ENCODE results near the gene FNDC5.

FNDC5 gene

GRCh38 chr1:32891630-32892029 is 20.9 kb upstream of the FNDC5 start:
- ATAC-seq: no peak
- H3K9me3 Mint-ChIP-seq: no peaks in the 10 kb centered on the region
- no peak overlapping the region for H3K27ac Mint-ChIP-seq
- H3K4me3 Mint-ChIP-seq: peak overlapping the region; percentile 38 to 81
- DNase-seq: no peak
- H3K27me3 Mint-ChIP-seq: peaks cover 98% of the 10 kb centered on the region
- peaks cover 21% of the 10 kb centered on the region for H3K4me1 Mint-ChIP-seq

GRCh38 chr1:32891241-32891570 is 20.5 kb upstream of the FNDC5 start:
- Mint-ChIP-seq H3K9me3 (no peaks in the 10 kb centered on the region), H3K4me3 (no peak overlapping the region), H3K4me1 (peaks cover 21% of the 10 kb centered on the region), H3K27me3 (peaks cover 98% of the 10 kb centered on the region), H3K27ac (no peak overlapping the region)
- ATAC-seq (no peak), DNase-seq (no peak)

DNA sequence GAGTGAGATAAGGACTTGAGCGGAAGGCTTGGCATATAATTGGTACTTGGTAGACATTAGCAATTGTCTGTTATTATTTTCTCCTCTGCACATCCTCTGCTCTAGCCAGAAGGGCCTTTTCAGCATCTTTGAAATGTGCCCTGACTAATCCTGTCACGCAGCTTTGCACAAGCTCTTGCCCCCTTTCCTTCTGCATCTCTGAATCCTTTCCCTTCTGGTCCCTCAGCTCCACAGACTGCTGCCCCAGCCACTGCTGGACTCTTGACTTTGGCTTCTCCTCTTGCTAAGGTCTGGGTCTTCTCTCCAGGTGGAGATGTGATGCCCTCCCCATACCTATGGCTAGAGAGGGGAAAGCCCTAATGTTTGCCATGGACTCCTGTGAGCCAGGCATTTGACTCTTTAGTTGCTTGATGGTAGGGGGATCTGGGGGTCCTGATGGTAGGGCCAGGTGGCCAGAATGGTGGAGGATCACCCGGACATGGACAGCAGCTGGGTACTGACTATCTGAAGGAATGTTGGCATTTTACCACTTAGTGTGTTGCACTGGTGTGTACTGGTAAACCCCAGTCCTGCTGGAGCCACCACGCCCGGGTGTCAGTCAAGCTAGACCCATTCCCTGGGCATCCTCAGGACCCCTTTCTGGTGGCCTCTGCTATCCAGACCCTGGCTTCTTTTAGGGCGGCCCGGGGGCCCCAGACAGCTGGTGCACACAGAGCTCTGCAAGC is 20.0 kb upstream of the FNDC5 start:
- Mint-ChIP-seq H3K4me1 (peaks cover 25% of the 10 kb centered on the region), H3K27ac (no peak overlapping the region), H3K9me3 (no peaks in the 10 kb centered on the region), H3K27me3 (peaks cover 98% of the 10 kb centered on the region), H3K4me3 (no peak overlapping the region)
- ATAC-seq (no peak), DNase-seq (no peak)

DNA sequence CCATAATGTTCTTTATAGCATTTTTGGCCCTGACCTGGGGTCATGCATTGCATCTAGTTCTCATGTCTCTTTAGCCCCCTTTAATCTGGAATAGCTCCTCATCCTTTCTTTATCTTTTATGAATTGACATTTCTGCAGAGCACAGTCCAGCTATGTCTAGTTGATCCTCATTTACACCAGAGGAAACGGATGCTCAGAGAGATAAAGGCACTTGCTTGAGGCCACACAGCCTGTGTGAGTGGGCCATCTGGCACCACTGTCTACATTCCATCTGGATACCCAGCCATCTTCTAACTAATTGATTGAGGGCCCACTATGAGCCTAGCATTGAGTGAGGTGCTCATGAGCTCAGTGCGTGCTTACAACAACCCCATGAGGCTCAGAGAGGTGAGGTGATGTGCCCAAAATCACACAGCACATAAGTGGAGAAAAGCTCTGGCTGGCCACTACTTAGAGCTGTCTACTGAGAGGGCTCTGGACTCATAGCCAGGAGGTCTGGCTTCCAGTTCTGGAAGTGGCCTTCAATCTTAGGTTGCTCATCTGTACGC is 19.1 kb upstream of the FNDC5 start:
- no peak overlapping the region for H3K27ac Mint-ChIP-seq
- H3K4me3 Mint-ChIP-seq: no peak overlapping the region
- no peaks in the 10 kb centered on the region for H3K9me3 Mint-ChIP-seq
- H3K4me1 Mint-ChIP-seq: peaks cover 30% of the 10 kb centered on the region
- peaks cover 98% of the 10 kb centered on the region for H3K27me3 Mint-ChIP-seq
- ATAC-seq (no peak), DNase-seq (no peak)

- Mint-ChIP-seq H3K4me1 (peaks cover 30% of the 10 kb centered on the region), H3K4me3 (no peak overlapping the region), H3K9me3 (no peaks in the 10 kb centered on the region), H3K27me3 (peaks cover 100% of the 10 kb centered on the region), H3K27ac (no peak overlapping the region)
- ATAC-seq (no peak), DNase-seq (no peak)
Observed at GRCh38 chr1:32888677-32889420, 18.1 kb upstream of the FNDC5 start.

- no peak for DNase-seq
- Mint-ChIP-seq H3K4me3 (no peak overlapping the region), H3K9me3 (no peaks in the 10 kb centered on the region), H3K4me1 (peaks cover 22% of the 10 kb centered on the region), H3K27ac (no peak overlapping the region), H3K27me3 (peaks cover 100% of the 10 kb centered on the region)
- ATAC-seq: no peak
Observed at GRCh38 chr1:32888134-32888533, 17.4 kb upstream of the FNDC5 start.

DNA sequence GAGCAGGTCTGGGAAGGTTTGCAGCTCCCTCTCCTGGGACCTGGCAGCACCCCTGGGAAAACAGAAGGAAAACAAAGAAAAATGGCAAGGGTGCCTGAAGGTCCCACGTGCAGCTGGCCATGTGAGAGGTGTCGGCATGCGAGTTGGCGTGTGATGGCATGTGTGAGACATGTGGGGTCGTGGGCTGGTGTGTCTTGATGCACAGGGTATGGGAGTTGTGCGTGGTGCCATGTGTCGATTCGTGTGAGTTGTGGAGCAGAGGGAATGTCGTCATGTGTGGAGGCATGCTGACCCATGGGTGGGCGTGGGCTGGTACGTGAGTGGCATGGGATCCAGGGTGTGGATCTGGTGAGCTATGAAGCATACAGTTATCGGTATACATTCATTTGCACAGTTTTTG is 16.9 kb upstream of the FNDC5 start:
- H3K4me1 Mint-ChIP-seq: peaks cover 17% of the 10 kb centered on the region
- no peaks in the 10 kb centered on the region for H3K9me3 Mint-ChIP-seq
- H3K27ac Mint-ChIP-seq: no peak overlapping the region
- no peak overlapping the region for H3K4me3 Mint-ChIP-seq
- H3K27me3 Mint-ChIP-seq: peaks cover 98% of the 10 kb centered on the region
- DNase-seq: no peak
- no peak for ATAC-seq

GRCh38 chr1:32886828-32887414 is 16.2 kb upstream of the FNDC5 start:
- no peak overlapping the region for H3K4me3 Mint-ChIP-seq
- H3K27ac Mint-ChIP-seq: no peak overlapping the region

GRCh38 chr1:32886004-32886827 is 15.5 kb upstream of the FNDC5 start, which contains the start of gene HPCA:
TSS of gene HPCA (plus strand) at chr1:32886491. CDS start at chr1:32888899, 2,408 bp downstream.
- peak within 1 kb of the TSS; percentile 33 to 58 for H3K4me3 Mint-ChIP-seq
- ATAC-seq (peak; percentile 80), DNase-seq (peak; percentile 45 to 47)
- peak within 1 kb of the TSS in 1 of 2 donors; percentile 45 for H3K27ac Mint-ChIP-seq
- H3K27me3 Mint-ChIP-seq: peaks cover 96% of the 10 kb centered on the region
- peaks cover 9% of the 10 kb centered on the region for H3K4me1 Mint-ChIP-seq
- no peaks in the 10 kb centered on the region for H3K9me3 Mint-ChIP-seq

More at GRCh38 chr1:32886828-32887414, 16.2 kb upstream of the FNDC5 start:
- ATAC-seq (no peak), DNase-seq (no peak)
- Mint-ChIP-seq H3K9me3 (no peaks in the 10 kb centered on the region), H3K27me3 (peaks cover 96% of the 10 kb centered on the region), H3K4me1 (peaks cover 10% of the 10 kb centered on the region)

- peaks cover 96% of the 10 kb centered on the region for H3K27me3 Mint-ChIP-seq
- no peak overlapping the region for H3K27ac Mint-ChIP-seq
- peaks cover 9% of the 10 kb centered on the region for H3K4me1 Mint-ChIP-seq
- DNase-seq: no peak
- H3K9me3 Mint-ChIP-seq: no peaks in the 10 kb centered on the region
- no peak for ATAC-seq
- H3K4me3 Mint-ChIP-seq: peak overlapping the region; percentile 33 to 58
Observed at GRCh38 chr1:32885676-32886003, 14.9 kb upstream of the FNDC5 start.

DNA sequence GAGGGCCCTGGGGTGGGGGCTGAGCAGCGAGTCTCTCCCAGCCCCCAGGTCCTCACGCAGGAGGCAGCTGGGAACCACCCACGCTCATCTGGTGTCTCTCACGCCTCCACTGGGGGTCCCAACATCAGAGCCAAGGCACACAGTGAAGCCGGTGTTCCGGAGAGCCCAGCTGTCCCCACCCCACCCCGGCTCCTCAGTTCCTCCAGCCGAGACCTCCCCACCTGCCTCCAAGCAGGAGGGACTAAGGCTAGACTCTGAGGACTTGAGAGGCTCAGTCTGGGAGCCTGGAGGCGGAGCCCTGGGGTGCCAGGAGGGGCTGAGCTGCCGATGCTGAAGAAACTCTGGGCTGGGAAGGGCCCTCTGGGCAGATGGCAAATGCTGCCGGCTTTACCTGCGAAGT is 14.0 kb upstream of the FNDC5 start:
- no peak for DNase-seq
- Mint-ChIP-seq H3K4me3 (no peak overlapping the region), H3K4me1 (peaks cover 9% of the 10 kb centered on the region), H3K27me3 (peaks cover 91% of the 10 kb centered on the region), H3K9me3 (no peaks in the 10 kb centered on the region), H3K27ac (no peak overlapping the region)
- no peak for ATAC-seq

- no peaks in the 10 kb centered on the region for H3K9me3 Mint-ChIP-seq
- H3K4me3 Mint-ChIP-seq: no peak overlapping the region
- peaks cover 9% of the 10 kb centered on the region for H3K4me1 Mint-ChIP-seq
- H3K27me3 Mint-ChIP-seq: peaks cover 84% of the 10 kb centered on the region
- DNase-seq (no peak), ATAC-seq (no peak)
- H3K27ac Mint-ChIP-seq: no peak overlapping the region
Observed at GRCh38 chr1:32884032-32884372, 13.3 kb upstream of the FNDC5 start.

- H3K27ac Mint-ChIP-seq: no peak overlapping the region
- H3K4me3 Mint-ChIP-seq: no peak overlapping the region
- H3K4me1 Mint-ChIP-seq: peaks cover 9% of the 10 kb centered on the region
- H3K9me3 Mint-ChIP-seq: no peaks in the 10 kb centered on the region
- DNase-seq (no peak), ATAC-seq (no peak)
- peaks cover 79% of the 10 kb centered on the region for H3K27me3 Mint-ChIP-seq
Observed at GRCh38 chr1:32883338-32884031, 12.8 kb upstream of the FNDC5 start.

DNA sequence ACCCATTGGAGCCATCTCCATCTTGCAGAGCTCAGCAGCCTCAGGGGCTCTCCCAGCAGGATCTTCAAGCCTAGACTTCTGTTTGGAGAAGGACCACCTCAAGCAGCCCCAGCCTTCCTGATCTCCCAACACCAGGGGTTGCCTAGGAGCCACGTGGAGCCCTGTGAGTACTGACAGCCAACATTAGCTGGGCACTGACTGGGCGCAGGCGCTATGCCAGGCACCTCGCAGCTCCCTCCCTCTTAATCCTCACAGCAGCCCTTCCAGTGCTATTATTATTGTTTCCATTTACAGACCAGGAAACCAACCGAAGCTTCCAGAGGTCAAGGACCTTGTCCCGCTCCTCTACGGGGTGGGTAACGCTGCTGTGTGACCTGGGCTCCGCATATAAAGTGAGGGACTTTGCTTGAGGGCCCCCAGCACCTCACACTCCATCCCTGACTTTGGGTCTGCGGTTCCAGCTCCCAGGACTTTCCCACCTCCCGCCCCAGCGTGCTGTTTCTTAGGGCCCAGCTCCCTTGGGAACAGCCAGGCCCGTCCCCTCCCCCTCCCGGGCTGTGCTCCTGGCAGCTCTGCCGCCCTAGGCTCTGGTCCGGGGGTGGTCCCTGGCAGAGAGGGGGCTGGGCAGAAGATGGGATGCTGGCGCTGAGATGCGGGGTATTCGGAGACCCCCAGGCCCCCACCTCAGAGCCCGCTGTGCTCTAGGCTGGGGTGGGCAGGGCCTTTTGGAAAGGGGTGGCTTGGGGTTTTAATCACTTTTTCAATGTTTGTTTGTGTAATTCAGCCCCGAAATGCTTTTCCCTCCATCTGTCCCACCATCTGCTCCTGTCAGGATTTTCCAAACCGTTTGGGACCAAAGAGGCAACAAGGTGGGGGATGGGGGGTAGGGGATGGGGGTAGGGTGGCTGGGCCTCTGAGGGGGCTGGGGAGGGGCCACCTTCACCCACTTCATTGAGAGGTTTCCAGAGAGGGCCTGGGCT is 11.4 kb upstream of the FNDC5 start:
- DNase-seq: no peak
- peaks cover 77% of the 10 kb centered on the region for H3K27me3 Mint-ChIP-seq

More for the DNA sequence above, 11.4 kb upstream of the FNDC5 start:
- peaks cover 9% of the 10 kb centered on the region for H3K4me1 Mint-ChIP-seq
- H3K27ac Mint-ChIP-seq: no peak overlapping the region
- no peaks in the 10 kb centered on the region for H3K9me3 Mint-ChIP-seq
- no peak for ATAC-seq
- H3K4me3 Mint-ChIP-seq: no peak overlapping the region
